Esophagus mucosa (tissue), 1 donor: ENCODE data around the gene TOX3. TPM values are rescaled to one million over a fixed set of nuclear protein-coding genes. Genes with fewer than 3 reads are reported as not detected.

Source experiments
- ATAC-seq: fragments of 200-7000 bp; cut with Tn5 transposase; one replicate; pipeline ENCODE4 v1.9.1; 2020
- total RNA-seq: library from RNA; stranded (reverse); gene quantifications from one replicate; pipeline ENCODE4 v1.2.4, GENCODE V29; 2023
- donor health status: DM: yes; HTN: yes; CAD: no.

TOX3 gene
- total RNA-seq, 1 donor from 2014 or later = 0.60 TPM

DNA sequence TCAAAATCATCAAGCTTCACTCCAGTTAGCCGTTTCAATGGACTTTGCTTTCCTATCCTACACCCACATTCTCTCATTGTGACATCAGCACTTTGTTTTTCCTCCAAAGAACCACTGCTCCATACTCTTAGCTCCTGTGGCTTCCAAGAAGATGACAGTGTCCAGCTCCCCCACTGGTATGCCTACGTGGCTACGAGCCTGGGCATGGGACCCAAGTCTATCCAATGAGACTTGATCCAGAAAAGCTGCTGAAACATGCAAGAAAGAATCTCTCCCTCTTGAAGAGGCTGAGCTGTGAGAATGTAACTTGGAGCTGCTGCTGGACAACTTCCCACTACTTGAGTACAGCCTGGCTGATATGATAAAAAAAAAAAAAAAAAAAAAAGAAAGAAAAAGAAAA, 9.4 kb downstream of the TOX3 start:
- ATAC-seq = no peak

DNA sequence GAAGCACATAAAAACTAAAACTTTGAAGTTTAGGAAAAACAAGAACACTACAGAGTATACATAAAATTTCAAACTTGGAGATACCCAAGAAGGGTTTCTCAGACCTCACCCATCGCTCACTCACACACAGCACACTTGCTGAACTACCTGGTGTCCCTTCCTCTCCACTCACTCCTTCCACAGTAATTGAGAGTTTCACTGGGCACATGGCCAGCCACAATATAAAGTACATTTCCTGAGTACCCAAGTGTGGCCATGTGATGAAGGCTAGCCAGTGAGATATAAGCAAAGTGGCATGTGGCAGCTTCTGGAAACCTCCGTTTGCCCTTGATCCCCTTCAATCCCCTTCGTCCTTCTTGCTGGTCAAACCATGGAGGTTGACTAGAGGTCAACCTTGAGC, 11.9 kb downstream of the TOX3 start:
- ATAC-seq = no peak

DNA sequence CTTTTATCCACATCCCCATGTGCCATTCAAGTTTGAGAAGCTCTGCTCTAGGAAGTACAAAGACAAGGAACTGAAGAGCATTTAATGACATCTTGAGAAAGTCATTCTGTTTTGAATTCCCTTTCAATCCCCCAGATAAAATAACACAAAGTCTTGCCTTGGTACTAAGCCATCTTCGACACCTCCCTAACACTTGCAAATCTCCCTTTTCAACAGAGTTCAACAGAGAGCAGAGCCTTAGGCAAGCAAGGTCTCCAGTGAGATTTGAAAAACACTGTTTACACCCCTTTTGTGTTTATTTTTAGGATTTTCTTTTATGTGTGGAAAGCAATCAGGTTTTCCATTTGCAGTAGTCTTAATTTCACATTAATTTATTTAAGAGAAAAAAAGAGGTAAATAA, 13.6 kb downstream of the TOX3 start:
- no peak for ATAC-seq

DNA sequence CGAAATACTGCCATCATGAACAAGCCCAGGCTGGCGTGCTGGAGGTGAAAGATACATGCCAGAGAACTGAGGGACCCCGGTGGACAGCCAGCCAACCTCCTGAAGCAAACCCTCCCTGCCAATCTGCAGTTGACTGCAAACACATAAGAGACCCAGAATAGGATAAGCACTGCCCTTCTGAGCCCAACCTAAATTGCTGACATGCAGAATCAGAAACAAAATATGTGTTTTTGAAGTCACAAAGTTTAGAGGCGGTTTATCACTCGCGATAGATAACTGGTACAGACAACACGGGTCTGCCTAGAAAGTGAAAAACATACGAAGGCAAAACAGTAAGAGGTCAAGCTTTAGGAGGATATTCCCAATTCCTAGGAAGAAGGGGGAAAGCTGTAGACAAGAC, 14.6 kb downstream of the TOX3 start:
- ATAC-seq = no peak

DNA sequence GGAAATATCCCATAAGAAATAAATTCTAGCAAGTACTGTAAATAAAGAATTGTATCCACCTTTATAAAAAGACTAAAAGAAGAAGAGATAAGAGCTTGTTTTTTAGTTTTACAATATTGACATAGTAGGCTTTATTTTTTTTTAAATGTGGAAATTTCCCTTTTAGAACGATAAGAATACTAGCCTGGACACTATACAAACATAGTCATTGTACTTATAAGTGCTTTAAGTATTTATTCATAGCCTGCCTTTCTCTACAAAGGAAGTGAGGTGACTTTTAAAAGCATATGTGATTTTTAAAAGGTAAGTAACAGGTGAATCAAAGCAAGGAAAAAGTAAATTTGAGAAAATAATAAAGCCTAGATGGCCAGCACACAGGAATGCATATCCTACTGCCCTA, 17.7 kb downstream of the TOX3 start:
- no peak for ATAC-seq

DNA sequence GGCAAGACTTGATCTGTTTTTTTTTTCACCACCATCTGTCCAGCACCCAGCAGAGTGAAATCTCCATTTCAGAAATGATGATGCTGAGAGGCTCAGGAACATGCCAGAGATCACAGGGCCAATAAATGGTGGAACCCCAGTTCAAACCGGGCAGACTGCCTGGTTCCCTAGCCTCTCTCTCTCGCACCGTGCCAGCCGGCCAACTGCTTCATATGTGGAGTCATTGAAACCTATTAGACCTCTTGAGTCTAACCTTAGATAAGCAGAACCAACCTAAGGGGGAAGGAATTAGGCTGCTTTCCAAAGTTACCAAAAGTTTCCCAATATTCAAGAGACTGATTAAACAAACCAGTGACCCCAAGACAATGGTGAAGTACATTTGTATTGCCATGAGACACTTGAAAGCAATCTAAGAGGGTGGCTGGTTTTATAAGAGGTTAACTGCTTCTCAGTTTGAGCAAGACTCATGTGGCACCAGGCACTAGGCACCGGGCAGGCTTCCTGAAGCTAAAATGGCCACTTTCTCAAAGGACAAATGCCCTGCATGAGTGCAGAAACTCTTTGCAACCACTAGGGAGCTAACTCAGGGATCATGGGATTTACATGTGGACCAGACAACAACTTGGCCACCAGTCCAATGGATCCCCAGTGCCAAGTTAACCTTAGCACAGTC, 18.4 kb downstream of the TOX3 start:
- no peak for ATAC-seq

DNA sequence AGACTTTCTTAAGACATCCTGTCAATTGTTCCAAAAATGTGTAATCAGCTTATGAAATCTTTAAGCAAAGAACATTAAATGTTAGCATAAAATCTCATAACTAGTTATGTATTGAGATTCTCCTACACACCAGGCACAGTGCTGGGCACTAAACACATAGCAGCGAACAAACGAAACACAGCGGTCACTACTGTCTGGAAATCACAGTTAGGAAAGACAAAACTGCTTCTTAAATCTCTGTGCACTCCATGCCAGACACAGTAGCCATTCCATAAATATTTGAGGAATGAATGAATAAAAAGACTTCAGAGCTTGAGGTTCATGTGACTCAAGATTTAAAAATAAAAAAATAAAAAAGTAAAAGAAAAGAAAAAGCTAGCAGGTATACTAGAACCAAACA, 20.1 kb downstream of the TOX3 start:
- no peak for ATAC-seq

DNA sequence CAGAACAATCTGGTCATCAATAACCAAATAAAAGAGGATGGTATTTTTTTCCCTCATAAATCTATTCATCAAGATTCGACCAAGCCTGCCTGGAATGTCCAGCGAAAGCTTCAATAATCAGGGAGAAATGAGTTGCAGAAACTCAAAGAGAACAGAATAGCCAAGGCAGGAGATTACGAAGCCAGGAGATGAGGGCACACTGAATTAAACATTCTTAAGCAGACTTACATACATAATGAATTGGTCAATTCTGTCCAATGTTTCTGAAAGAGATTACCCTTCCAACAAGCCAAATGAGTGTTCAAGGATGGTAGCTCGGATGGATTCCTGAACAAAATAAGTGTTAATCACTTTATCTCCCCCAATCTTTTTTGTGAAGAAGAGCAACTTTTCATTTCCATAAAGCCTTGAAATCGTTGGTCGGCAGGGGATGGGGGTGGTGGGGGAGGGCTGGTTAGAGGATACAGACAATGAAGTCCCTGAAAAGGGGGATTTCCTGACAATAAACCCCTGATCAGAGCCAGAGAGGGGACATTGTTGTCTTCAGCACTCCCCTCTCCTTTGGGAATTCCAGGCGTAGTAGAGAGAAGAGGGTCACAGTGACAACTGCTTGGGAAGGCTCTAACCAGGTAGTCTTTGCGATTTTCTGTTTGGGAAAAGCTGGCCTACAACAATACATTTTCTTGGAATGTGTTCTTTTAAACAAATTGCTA, 20.7 kb downstream of the TOX3 start:
- ATAC-seq = no peak

DNA sequence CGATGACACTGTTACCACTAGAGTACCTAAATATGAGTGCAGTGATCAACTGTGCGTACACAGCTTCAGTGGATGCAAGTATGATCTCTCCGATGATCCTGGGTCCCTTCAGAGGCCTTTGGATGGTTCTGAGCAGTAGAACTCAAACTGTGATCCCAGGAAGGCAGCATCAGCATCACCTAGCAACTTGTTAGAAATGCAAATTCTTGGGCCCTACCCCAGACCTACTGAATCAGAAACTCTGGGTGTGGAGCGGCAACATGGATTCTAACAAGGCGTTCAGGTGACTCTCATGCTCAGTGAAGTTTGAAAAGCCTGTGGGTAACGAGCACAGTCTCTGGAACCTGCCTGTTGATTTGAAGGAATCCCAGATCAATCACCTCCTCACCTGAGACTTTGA, 25.4 kb downstream of the TOX3 start:
- ATAC-seq = no peak

DNA sequence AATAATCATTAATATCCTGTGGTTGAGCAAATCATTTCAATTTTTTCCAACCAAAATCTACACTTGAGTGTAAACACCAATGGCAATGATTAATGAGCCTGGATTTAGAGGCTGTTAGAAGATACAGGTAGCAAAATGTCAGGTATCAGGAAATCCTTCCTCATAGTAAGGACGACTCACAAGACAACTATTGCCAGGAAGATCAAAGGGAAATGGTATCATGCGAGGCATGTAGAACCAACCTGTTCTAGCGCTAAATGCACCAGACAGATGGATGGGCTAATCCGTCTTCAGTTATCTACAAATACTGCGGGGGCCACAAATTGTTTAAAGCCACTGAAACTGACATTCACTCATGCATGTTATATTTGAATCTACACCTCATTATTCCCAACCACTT, 28.1 kb downstream of the TOX3 start:
- no peak for ATAC-seq

DNA sequence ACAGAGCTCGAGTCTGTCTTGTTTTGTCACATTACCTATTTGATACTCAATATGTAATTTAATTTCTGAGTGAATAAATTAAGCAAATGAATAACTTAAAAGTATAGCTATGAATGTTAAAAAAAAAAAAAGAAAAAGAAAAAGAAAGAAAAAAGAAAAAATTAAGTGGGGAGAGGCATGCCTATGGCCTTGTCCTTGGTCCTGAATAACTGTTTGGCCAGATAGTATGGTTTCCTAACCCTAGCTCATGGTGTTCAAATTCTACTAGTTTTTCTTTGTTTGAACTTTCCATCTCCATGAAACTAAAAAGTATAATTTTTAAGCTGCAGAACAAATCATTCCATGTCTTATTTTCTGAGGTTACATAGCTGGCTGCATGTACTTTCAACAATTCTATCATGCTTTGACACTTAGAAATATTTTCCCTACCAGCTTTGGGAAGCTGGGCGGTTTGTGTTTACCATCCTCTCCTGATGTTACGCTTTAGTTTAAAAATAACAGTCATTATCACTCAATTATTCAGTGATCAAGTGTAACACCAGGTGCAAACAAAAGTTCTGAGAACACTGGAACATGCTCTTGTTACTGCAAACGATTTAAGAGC, 31.8 kb downstream of the TOX3 start:
- no peak for ATAC-seq

DNA sequence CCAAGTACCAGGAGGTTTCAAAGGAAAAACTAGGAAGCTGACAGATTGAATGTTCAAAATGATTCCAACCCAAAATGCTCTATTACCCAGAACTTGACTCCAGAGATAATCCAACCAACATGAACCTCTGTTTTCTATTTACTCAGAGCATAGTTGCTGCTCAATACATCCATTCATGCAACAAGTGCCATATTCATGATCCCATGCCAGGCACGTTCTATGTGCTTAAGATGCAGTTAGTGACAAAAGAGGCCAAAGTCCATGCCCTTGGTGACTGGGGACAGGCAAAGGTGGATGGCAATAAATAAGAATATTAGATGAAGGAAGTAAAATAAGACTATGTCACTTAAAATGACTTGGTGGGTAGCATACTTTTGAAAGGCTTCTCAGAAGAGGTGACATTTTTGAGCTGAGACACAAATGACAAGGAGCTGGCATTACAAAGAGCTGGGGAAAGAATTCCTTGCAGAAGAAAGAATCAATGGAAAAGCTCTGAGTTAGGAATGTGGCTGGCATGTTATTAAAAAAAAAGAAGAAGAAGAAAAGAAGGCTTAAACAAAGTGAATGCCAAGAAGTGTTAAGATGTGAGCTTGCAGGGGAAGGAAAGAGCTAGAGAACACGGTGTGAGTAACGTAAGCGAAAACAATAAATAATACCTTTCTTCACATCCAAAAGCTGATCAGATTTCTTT, 34.5 kb downstream of the TOX3 start:
- no peak for ATAC-seq

DNA sequence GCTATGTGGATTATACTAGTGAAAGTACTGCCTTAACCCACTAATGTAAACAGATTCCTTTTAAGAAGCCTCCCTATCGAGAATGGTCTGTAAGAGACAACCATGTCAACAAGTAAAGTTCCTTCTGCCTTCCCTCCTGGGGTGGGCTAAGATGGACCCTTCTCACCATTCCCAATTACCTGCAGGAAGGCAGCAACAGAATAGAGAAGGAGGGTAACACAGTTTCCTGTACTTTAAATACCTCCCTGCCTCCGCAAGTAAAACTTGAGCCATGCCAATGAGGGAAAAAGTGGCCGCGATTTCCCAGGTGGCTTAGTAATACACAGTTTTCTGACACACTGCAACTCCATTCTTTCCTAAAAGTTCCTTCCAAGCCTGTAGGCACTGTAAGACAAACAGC, 45.2 kb downstream of the TOX3 start:
- ATAC-seq = no peak

DNA sequence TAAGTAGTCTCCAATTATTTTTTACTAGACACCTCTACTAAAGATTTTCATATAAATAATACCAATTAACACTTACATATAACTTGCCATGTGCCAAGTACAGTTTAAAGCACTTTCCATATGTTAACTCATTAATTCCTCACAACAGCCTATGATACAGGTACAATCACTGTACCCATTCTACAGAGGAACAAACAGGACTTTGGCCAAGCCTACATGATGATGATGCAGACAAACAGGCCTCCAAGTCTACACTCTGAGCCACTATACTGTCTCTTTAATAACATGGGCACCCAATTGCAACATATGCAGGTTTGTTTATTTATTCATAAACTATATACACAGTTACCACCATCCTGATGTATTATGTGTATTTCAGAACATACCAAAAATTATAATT, 46.0 kb downstream of the TOX3 start:
- ATAC-seq = no peak

DNA sequence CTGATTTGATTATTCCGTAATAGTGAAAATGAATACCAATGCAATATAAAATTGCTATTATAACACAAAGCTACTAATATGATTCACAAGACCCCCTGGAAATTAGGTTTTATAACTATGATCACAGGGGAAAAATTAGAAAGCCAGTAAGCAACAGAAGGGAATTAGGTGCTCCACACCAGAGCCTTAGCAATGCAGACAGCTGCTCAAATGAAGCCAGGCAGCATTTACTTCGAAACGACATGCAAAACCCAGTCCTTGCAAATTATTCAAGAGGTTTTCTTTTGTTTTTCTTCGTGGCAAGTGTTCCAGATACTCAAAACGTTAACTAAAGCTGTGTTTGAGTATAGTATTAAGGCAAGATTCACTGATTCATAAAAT, 47.9 kb downstream of the TOX3 start:
- ATAC-seq = no peak

DNA sequence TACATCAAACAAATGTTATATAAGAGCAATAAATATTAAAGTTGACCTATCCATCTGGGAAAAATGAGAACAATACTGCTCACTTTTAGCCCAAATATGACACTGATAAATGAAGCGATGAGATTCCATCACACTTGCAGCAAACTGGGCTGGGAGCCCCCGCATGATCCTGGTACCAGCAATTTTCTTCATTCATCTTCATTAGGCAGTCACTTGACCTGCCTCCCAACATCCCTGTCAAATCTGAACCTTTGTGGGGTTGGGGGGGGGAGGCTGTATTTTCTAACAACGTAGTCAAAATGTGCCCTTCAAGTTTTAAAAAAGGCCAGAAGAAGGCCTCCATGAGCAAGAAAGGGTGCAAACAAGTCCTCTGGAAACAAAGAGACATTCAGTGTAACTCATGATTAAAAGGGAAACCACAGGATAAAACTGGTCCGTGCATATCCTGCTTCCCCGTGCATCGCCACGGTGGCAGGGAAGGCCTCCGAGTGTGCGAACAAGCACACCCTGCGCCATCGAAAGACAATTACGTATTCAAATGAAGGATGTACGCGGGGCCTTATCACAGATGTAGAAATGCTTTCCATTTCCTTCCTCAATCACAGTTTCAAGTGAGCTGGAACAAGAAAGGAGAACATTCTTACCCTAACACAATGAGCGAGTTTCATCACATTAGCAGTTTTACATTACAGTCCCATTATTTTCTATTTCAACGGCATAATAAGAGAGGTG, 48.4 kb downstream of the TOX3 start:
- no peak for ATAC-seq

DNA sequence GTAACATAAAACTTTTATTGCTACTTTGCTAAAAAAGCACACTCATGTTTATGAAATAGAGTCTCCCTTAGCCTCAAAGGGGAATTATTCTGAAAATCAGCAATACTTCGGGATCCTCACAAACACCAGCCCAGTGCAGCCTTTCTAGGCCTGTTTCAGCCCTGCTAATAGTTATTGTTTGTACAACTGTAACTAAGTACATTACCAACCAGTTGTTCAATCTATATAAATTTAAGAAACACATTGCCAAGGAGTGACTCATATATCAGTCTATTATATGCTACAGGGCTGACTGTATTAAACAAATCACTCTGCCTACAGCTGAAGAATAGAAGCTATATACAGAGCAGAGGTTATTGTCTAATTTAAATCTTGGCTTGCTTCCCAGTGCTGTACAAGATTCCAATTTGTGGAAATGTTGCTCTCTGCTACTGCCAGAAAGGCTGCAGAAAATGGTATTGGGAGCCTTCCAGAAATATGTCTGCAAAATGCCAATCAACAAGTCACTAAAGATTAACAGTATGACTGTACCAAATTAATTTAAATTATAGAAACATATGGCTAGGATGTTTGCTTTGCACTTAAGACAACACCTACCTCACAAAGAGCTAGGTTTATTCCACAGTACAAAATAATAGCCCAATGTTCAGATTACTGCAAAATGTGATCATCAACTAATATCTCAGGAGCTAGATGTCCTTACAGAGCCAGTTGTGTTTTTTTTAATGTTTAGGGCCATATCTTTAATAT, 49.7 kb downstream of the TOX3 start:
- ATAC-seq = peak; percentile 96

DNA sequence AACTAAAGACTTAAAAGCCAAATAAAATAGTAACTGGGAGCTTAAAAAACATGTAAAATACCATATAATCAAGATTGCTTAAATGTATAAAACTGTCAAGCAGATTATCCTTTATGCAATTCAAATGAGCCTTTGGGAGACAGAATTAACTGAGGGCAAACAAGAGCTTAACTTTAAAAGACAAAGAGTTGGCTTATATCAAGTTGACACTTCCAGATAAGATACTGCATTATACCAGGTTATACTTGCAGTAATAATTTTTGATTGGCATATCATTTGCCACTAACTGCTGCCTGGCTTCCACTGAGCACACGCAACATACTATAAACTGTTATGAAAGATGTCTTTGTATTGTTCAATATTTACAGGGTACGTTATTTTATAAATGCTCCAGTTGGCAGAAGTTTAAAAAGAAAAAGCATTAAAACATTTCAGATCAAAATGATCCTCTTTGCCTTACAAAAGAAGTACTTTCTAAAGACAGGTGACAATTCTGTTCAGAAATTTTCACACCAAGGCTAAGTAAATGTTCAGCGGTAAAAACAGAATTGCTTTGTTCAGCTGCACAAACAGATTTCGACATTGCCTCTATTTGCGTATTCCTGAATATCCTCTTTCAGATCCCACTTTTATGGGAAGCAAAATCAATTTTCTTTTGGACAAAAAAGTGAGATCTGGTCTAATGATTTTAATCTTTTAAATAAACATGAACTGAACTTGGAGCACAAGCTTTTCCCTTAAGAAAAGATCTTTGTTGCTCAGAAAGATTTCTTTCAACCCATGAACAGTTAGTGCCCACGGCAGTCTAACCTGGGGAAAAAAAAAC, 50.7 kb downstream of the TOX3 start:
- ATAC-seq = no peak

DNA sequence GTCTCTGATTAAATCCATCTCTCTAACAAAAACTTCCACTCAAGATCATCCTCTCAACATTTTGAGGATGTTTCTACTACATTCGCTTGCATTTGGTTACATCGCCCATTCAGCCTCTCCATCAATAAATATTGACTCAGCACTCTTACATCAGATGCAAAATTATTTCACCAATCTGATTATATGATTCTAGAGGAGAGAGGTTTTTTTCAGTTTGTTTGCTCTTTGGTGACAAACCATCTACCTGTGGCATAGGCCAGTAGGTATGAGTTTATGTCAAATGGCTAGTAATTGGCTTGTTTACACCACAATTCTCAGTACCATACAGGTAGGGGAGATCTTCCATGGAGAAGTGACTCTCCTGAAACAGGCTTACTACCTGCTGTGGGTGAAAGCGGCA, 52.3 kb downstream of the TOX3 start:
- ATAC-seq = no peak

DNA sequence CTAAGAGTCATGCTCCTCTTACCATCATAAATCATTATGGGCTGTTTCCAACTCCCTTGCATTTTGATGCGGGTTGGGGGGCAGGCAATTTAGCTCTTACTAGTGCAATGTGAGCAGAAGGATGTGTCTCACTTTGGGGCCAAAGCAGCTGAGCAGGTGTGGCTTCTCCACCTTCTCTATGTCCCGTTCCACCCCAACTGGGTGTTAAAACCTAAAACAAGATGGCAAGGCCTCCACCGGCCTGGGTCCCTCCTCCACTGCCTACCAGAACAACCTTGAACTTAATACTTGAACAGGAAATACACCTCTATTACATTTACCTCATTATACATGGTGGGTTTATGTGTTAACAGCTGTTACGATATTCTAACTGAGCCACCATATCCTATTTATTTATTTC, 52.8 kb downstream of the TOX3 start:
- ATAC-seq = no peak

DNA sequence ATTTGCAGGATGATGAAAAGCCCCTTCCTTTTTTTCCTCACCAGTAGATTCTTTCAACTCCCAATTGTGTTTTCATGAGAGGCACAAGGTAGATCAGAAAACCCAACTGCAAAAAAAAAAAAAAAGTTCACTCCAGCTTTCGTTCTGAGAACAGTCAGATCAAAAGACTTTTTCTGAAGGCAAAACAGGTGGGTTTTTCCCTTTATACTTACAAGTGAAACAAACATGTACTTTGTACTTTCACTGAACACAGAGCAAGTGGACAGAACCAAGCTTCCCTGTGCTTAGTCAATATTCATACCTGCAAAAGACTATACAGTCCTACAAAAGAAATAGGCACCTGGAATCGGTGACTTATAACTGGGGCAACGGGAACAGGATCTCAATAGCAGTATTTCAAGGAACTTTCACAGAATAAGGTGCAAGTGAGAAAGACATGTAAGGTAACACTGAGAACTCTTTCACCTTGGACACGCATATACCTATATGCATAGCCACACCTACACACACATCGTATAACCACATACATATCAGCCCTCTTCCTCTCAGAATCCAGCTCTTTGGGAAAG, 54.1 kb downstream of the TOX3 start:
- no peak for ATAC-seq
